GM10248 (cell line): Measurements from ENCODE around the gene IL24.
"Not testable (repeated sequence)": the region's sequence is repeated elsewhere in the genome, so short reads cannot be mapped to it uniquely, and the experiment has no call there.

ENCODE experiments used
- CTCF ChIA-PET: fragments of 300-600 bp; sonication (Branson Sonifier 250); formaldehyde crosslinking; extraction: SDS; loops from one replicate; lab custom pipeline; 2021; ENCODE audit warnings: antibody characterized with exemption; lab: Yijun Ruan, JAX
- POLR2A ChIA-PET: fragments of 350-650 bp; sonication (Branson Sonifier 250); formaldehyde crosslinking; extraction: SDS; loops from one replicate; lab custom pipeline; 2020; ENCODE audit warnings: antibody characterized with exemption; lab: Yijun Ruan, JAX
- DNase-seq: peaks from one replicate; pipeline ENCODE4 v3.0.0; 2012; ENCODE audit errors: extremely low spot score
- CTCF ChIP-seq: IDR thresholded peaks from 2 replicates; pipeline ENCODE4 v1.5.1; 2012; ENCODE audit warnings: mild to moderate bottlenecking, low read depth; ENCODE audit errors: extremely low read depth, missing control alignments, control extremely low read depth

IL24 gene

DNA sequence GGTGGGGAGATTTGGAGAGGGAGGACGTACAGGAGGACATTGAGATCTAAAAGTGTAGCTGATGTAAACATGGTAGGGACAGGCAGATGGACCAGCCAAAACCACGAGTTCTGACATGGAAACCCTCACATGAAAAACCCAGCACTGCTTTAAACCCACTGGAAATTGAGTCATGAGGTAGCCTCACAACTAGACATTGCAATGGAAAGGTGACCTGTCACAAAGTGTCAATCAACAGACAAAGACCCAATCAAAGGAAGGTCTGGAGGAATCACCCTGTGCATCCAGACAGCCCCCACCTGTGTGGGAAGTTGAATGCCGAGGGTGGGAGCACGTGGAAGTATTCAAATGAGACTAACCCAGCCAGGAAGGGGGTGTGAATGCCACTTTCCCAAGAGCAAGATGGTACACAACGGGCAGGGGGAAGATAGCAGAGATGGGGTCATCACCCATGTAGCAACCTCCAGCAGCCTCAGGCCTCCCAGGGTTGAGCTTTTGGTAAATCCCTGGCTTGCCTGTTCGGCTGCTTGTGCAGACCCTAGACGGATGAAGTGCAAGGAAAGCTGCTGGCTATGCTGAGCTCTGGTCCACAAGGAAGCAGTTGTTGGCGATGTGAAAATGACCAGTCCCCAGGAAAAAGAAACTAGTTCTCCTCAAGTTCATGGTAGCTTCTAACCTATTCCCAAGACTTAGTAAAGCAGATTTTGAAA, 18.9 kb downstream of the IL24 start:
- ChIA-PET POLR2A (interaction anchor here (0.7 kb wide), 1 partner anchor 38 kb away, joined by 7 read pairs; no protein-coding TSS in a partner anchor), CTCF (interaction anchor here (0.7 to 12.9 kb wide), 16 partner anchors 7 to 304 kb away, joined by 3 to 307 read pairs (median 4); partner anchors contain the start of genes DYRK3 and EIF2D)
- DNase-seq: no peak
- no peak for TF ChIP-seq CTCF

- DNase-seq: no peak
- ChIA-PET CTCF (interaction anchor here (0.8 to 12.9 kb wide), 15 partner anchors 9 to 284 kb away, joined by 3 to 307 read pairs (median 7); partner anchors contain the start of genes DYRK3 and IL20), POLR2A (no interaction called here)
- no peak for TF ChIP-seq CTCF
Observed at GRCh38 chr1:206918076-206918475, 20.8 kb downstream of the IL24 start.

DNA sequence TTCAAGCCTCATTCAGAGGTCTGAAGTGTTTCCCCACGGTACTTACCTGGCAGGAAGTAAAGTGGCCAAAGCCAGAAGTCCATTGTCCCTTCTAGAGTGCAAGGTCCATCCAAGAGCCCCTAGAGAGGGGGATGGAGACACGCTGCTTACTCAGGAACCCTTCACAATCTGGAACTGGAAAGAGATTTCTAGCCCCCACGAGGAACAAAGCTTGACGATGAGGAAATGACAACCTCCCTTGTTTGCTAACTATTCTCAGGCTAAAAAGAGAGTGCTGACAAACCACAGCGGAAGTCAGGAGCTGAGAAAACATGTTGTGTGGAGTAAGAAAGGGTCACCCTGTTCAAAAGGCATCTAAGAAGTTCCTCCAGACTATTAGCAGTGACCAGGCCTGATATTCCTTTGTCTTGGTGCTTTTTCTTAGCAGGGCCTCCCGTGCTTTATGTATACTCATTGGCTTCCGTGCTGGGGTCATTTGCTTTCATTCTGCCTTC, 24.6 kb downstream of the IL24 start, which contains the start of gene FCMR:
Gene FCMR (minus strand): TSS at position 170 of the 494 bp plus-strand sequence. CDS start 87 bp downstream, at position 83.
- DNase-seq: peak; percentile 52
- TF ChIP-seq CTCF: no peak
- POLR2A ChIA-PET: interaction anchor here (1.0 to 1.7 kb wide), 3 partner anchors 9 to 12 kb away, joined by 3 read pairs; no protein-coding TSS in a partner anchor
- CTCF ChIA-PET: interaction anchor here (0.8 to 12.9 kb wide), 15 partner anchors 9 to 442 kb away, joined by 3 to 307 read pairs (median 4); partner anchors contain the start of gene EIF2D

DNA sequence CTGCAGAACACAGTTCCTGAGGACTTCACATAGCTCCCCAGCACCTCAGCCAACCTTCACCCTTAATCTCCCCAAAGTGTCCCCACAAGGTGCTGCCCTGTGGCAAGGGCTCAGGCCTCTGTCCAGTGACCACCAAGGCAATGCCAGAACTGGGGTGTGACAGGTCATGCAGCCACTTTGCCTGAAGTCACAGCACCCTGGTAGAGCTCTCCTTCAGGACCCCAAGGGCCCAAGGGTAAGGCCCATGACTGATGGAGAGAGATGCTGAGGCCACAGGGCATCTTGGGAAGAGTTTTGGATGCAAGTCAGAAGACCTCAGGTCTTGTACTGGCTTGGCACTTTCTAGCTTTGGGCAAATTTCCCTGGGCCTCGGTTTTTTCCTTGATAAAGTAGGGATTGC, 25.3 kb downstream of the IL24 start:
- no peak for DNase-seq
- no peak for TF ChIP-seq CTCF
- ChIA-PET CTCF (interaction anchor here (0.8 to 12.9 kb wide), 12 partner anchors 8 to 310 kb away, joined by 3 to 307 read pairs (median 8); partner anchors contain the start of gene EIF2D), POLR2A (interaction anchor here (1.0 to 1.1 kb wide), 2 partner anchors 9 to 11 kb away, joined by 3 read pairs; no protein-coding TSS in a partner anchor)

DNA sequence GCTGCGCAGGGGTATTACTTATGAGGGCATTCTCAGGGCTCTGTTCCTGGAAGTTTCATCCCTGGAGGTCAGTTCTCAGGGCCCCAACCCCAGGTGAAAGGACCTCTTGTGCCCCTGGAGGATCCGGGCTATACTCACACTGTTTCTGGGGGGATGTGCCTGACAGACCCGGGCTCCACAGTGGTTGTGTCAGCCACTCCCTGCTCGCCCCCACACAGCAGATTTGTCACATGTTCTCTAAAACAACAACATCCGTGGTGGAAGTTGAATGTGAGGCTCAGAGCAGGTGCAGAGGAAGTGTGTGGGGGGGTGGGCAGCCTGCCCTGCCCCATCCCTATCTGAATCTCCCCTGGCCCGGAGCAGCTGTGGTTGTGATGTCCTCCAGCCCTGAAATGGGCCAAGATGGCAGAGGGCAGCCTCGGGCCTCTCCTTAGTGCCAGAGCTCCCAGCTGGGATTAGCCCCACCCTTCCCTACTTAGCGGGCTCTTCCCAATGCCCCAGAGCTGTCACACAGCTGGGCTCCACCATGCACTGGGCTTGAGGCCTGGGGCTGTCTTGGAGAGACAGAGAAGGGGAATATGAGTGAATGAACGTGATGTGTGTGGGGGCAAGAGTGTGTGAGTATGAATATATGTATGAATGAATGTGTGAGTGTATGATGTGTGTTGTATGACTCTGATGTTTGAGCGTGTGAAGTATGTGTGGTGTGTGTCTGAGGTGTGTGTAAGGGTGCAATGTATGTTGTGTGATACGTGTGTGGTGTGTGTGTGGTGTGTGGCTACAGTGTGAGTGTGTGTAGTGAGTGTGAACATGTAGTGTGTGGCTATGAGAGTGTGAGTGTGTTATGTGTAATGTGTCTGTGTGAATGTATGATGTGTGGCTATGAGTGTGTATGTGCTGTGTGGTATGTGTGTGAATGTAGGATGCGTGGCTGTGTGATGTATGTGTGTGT, 26.0 kb downstream of the IL24 start:
- ChIA-PET CTCF (interaction anchor here (1.1 to 12.9 kb wide), 8 partner anchors 8 to 265 kb away, joined by 3 to 307 read pairs (median 12); no protein-coding TSS in a partner anchor), POLR2A (interaction anchor here (1.0 kb wide), 1 partner anchor 8 kb away, joined by 3 read pairs; no protein-coding TSS in a partner anchor)
- no peak for TF ChIP-seq CTCF
- DNase-seq: peak; percentile 80

DNA sequence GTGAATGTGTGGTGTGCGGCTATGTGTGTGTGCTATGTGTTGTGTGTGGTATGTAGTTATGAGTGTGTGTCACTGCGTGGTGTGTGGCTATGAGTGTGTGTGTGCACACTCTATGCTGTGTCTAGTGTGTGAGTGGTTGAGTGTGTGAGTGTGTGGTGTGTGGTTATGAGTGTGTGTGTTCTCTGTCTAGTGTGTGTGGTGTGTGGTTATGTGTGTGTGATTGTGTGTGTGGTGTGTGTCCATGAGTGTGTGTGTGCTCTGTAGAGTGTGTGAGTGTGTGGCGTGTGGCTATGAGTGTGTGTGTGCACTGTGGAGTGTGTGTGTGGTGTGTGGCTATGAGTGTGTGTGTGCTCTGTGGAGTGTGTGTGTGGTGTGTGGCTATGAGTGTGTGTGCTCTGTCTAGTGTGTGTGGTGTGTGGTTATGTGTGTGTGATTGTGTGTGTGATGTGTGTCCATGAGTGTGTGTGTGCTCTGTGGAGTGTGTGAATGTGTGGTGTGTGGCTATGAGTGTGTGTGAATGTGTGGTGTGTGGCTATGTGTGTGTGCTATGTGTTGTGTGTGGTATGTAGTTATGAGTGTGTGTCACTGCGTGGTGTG, 26.8 kb downstream of the IL24 start:
- POLR2A ChIA-PET, DNase-seq: not testable (repeated sequence)
- CTCF ChIA-PET: interaction anchor here (1.7 to 25.0 kb wide), 7 partner anchors 7 to 379 kb away, joined by 4 to 357 read pairs (median 64); partner anchors contain the start of genes FCAMR and FCMR
